DMS153 (cell line): ENCODE measurements around the gene SC5D.

Source experiments
- DNase-seq: peaks from one replicate; lab custom pipeline; 2025; lab: John Stamatoyannopoulos, UW

The SC5D gene

GRCh38 chr11:121329781-121330395 lies 37.3 kb downstream of the SC5D start:
- DNase-seq = no peak

DNA sequence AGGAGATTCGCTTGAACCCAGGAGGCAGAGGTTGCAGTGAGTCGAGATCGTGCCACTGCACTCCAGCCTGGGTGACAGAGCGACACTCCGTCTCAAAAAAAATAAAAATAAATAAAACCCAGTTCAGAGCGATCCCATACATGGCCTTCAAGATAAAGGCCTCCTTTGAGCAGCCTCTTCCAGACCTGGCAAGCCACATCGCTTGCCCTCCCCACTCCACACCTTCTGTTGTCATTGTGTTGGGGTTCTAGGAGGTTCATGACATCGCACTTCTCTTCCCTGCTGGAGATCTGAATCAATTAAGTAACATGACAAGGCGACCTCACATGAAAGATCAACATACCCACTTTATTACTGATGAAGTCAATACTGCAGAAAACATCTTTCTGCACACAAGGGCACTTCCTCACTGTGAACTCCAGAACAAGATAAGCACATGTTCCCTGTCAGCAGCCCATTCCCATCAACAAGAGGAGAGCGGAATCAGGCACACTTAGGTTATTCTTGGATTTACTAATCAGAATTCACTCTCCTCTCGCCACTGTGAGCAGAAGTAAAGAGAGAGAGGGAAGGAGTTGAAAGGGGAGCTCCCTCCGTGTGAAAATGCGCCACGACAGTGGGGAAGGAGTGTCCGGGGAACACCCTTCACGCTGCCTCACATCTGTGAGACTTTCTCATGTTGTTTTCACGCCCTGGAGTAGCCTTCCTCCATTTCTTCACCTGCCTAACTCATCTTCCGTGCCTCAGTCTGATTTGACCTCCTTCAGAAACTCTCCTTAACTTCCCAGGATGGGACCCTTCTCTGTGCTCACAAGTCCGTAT lies 38.3 kb downstream of the SC5D start:
- DNase-seq = no peak

DNA sequence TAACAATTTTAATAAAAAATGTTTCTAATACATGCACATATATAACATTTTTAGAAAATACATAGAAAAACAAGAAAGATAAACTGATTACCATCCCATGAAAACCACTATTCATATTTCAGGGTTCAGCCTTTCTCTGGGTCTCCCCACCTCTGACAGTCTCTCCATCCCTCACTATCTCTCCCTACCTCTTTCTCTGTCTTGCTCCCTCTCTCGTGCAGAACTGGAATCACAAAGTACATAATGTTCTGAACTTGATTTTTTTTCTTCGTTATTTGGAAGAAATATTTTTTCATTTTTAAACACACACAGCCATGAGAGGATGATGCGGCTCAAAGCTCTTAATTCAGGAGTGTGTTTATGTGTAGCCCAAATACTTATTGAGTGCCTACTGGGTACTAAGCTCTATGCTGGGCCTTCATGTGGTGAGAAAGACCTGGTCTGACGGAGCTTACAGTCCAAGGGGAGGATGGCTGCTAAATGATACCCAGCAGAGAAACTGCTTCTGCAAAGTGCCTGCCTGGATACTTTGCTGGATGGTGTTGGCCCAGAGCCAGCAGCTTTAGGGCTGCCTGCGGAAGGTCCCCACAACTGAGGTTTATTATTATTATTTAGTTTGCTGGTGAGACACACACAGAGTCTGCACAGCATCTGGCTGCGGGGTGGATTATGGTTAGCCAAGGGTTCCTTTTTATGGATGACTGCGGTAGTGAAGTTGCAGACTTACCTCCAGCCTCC lies 42.6 kb downstream of the SC5D start:
- no peak for DNase-seq

GRCh38 chr11:121336279-121336937 lies 43.8 kb downstream of the SC5D start:
- no peak for DNase-seq

GRCh38 chr11:121337078-121337477 lies 44.5 kb downstream of the SC5D start:
- no peak for DNase-seq

DNA sequence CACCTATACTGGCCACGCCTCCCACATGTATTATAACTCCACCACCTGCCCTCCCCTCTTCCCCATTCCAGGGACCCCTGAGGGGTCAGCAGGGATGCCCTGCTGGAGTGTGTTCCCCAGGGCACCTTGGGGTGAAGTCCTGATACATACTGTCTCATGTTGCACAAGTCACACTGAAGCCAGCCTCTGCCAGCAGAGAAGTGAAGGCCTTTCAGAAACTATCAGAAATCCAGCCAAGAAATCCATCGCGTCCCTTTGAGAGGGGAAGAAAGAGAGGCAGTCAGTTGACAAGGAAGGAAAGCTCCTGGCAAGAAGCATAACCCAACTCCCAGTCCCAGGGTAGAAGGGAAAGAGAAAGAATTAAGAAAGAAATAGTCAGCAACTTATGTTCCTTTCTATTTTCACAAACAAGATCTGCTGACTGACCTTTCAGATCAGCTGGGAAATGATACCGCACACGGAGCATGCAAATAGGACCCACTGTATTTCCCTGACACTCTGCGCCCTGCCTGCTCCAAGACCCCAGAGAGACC lies 45.2 kb downstream of the SC5D start:
- DNase-seq = no peak

- no peak for DNase-seq
Measured at GRCh38 chr11:121338536-121338935, 46.0 kb downstream of the SC5D start.

DNA sequence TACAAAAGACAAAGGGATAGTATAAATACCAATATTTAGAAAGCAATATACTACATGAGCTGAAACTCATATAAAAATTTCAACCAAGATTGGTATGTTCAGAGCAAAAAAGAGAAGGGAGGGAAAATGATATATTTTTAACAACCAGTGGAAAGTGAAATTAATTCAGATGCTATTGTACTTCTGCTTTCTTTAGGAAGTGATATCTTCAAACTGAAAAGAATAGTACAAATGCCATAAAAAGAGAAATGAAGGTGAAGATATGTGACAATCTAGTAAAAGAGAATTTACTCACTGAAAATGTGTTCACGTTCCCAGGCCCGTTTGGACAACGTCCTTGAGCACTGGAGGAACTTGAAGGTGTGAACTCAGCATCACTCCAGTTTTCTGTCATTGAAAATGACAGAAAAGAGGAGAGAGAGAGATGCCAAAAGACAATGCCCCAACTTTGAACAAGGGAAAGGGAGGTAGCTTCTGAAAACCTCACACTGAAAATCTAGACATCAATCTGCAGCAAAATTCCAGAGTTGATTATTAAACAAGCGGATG lies 47.5 kb downstream of the SC5D start:
- no peak for DNase-seq

- no peak for DNase-seq
Measured at GRCh38 chr11:121341609-121342008, 49.0 kb downstream of the SC5D start.

DNA sequence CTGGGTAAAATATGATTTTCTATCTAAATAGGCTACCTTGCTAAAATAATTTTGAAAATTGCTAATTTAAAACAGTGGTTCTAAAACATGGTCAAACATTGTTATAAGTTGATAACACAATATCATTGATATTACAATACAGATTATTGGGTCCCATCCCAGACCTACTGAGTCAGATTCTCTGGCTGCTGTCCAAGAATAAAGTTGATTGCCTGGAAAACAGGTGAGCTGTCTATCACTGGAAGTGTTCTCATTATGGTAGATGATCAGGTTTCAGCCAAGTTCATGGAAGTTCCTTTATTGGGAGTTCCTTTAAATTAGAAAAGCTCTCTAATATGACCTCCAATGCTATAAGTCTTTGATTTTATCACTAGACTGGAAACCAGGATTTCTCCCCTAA lies 52.3 kb downstream of the SC5D start:
- no peak for DNase-seq

DNA sequence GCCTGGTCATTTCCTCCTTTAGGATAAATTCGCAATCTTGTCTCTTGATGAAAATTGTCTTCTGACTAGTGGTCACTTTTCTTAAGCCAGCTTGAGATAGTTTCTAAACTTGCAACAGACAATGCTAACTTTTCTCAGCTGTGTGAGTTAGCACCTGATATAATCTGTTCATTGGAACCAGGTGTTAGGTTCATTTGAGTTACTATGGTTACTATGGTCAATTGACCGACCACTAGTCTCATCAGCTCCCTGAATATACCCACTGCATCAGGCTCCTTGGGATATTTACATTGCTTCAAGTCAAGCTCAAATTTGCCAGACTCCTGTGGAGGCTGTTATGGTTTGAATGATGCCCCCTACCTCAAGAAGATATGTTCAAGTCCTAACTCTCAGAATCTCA lies 54.5 kb downstream of the SC5D start:
- DNase-seq = no peak

DNA sequence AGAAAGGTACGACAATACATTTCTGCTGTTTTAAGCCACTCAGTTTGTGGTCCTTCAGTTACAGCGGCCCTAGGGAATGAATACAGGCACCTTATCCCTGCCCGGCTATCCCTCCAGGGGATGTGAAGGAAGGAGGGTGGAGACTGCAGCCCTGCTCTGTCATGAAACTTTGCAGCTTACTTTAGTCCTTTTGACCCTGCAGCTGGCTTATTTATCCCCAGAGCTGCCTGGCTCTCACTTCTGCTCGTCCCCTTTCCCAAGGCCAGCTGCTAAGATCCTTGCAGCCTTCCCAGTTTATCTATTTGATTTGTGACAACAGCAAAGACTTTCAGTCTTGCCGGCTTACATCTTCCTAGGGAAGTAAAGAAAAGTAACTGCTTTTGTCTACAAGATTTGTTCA lies 55.2 kb downstream of the SC5D start:
- DNase-seq = no peak

- no peak for DNase-seq
Measured at GRCh38 chr11:121348220-121348875, 55.8 kb downstream of the SC5D start.

- DNase-seq = no peak
Measured at GRCh38 chr11:121349790-121350189, 57.2 kb downstream of the SC5D start.

DNA sequence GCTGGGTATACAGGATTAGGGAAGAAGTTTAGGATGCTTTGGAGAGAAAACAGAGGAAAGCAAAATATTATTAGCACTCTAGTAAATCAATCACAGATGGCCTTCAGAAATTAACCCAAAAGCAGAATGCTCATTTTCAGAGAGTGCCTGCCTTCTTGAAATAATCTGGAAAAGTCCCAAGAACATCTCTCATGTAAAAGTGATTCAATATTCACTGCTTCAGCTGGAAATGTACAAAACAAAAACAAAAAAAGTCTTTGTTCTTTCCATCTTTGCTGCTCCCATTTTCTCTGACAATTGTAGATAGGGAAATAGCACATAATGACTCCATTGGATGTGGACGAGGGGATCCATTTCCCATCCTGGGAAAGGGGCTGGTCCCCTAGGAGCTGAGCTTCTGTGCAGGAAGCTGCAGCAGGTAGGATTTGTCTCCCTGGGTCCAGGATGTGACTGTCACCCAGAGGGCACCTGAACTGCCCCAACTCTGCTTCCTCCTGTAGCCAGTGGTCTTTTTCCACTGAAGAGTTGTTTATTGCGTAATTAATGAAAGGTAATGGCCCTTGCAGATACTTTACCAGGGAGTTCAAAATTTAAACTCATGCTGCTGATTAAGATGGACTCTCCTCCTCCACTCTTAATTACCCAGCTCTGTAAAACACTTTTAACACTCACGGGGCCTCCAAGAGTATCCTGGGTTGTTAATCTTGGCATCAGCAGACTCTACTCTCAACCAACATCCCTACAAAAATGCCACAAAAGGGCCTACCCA lies 57.9 kb downstream of the SC5D start:
- DNase-seq = no peak

- no peak for DNase-seq
Measured at GRCh38 chr11:121351083-121351630, 58.6 kb downstream of the SC5D start.

DNA sequence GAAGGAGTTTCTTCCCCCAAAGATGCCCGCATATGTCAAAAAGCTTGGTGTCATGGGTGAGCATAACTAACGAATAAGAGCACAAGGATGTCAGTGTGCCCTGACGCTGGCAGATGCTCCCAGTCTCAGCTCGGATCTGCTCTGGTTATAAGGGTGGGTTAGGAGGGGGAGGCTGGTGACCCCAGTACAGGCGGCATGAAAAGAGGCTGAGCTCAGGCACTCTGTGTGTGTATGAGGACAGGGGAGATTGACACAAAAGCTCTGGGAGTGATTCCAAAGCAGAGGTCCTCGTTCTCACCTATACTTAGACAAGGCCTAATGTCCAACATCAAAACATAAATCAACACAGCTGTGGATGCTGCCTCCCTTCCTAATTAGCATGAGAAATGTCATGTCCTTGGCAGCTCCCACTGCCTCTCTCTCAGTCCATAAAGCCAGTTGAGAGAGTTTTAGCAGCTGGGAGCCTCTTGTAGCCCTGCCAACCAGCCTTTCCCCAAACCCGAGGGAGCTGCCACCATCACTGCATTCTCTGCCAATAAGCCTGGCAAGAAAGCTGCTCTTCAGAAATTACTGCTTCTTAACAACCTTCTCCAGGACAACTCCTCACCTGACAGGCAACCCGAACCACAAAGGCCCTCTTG lies 59.8 kb downstream of the SC5D start:
- peak; percentile 34 for DNase-seq

- no peak for DNase-seq
Measured at GRCh38 chr11:121354192-121354591, 61.6 kb downstream of the SC5D start.

GRCh38 chr11:121356357-121356756 lies 63.8 kb downstream of the SC5D start:
- DNase-seq = no peak
